ENCODE data around the gene THRB.

GRCh38 chr3:24305795-24306467 is 188.7 kb downstream of the THRB start:
- TF ChIP-seq CTCF (IDR thresholded peaks at IDR 0.05; ENCODE audit: poor library complexity) (no peak), EZH2 (IDR thresholded peaks at IDR 0.05; ENCODE audit: borderline replicate concordance) (no peak), EZH2phosphoT487 (IDR thresholded peaks at IDR 0.05; ENCODE audit: low read depth, severe bottlenecking, unreplicated experiment) (no peak)
